ENCODE measurements around the gene VAV3. TPM values are rescaled to one million over a fixed set of nuclear protein-coding genes. Genes with fewer than 3 reads are reported as not detected.

Gene VAV3
- total and polyA plus RNA-seq, 2 of the 13 experiments (the other 11 are each of a cell fraction or from before 2014, with no cell fraction given), result 15.9 to 29.8 TPM

- TF ChIP-seq ZUFSP (CRISPR knock-in tag; IDR thresholded peaks at IDR 0.05; ENCODE audit: borderline replicate concordance) (no peak), ZNF232 (CRISPR knock-in tag; IDR thresholded peaks at IDR 0.05; ENCODE audit: borderline replicate concordance) (no peak), ZNF343 (CRISPR knock-in tag; IDR thresholded peaks at IDR 0.05) (no peak), ZFYVE20 (CRISPR knock-in tag; IDR thresholded peaks at IDR 0.05; ENCODE audit: borderline replicate concordance, low read depth) (no peak), HNRNPUL1 (IDR thresholded peaks at IDR 0.05; ENCODE audit: low read depth, low read length) (no peak), ZKSCAN8 (CRISPR knock-in tag; IDR thresholded peaks at IDR 0.05; ENCODE audit: borderline replicate concordance) (no peak), GABPB1 (CRISPR knock-in tag; IDR thresholded peaks at IDR 0.05) (no peak), HOMEZ (CRISPR knock-in tag; IDR thresholded peaks at IDR 0.05; ENCODE audit: low read depth) (peak; percentile 58; the same call in 1 of the 2 replicates), DBP (CRISPR knock-in tag; IDR thresholded peaks at IDR 0.05; ENCODE audit: not compliant biosample characterization) (no peak), CREB1 (IDR thresholded peaks at IDR 0.05) (no peak), CREB1 (CRISPR knock-in tag; IDR thresholded peaks at IDR 0.05) (peak; percentile 55; the same call in 1 of the 2 replicates), ZNF317 (CRISPR knock-in tag; IDR thresholded peaks at IDR 0.05) (peak; percentile 95), ZNF710 (CRISPR knock-in tag; IDR thresholded peaks at IDR 0.05; ENCODE audit: borderline replicate concordance) (peak; percentile 50; the same call in 1 of the 2 replicates), CEBPB (IDR thresholded peaks at IDR 0.05; ENCODE audit: borderline replicate concordance, low read depth, low read length) (no peak), ZFP82 (CRISPR knock-in tag; IDR thresholded peaks at IDR 0.05; ENCODE audit: borderline replicate concordance) (no peak), ZNF281 (CRISPR knock-in tag; IDR thresholded peaks at IDR 0.05; ENCODE audit: borderline replicate concordance) (no peak), ZGPAT (CRISPR knock-in tag; IDR thresholded peaks at IDR 0.05) (peak; percentile 43; the same call in 1 of the 2 replicates)
Measured at GRCh38 chr1:107683191-107683657, 281.8 kb downstream of the VAV3 start (continued).
